SK-N-MC (cell line): Measurements from ENCODE around the gene PPIG.

Source experiments
- EZH2 ChIP-seq: fragments of 200-600 bp; sonication (generic); IDR thresholded peaks from one replicate; pipeline ENCODE4 v1.6.1; 2017; ENCODE audit warnings: antibody characterized with exemption
- FOXP2 ChIP-seq: optimal IDR thresholded peaks from 2 replicates; pipeline ENCODE3; 2011; ENCODE audit warnings: mild to moderate bottlenecking, moderate library complexity; ENCODE audit not compliant: insufficient read depth; ENCODE audit errors: extremely low read length, control extremely low read depth
- POLR2AphosphoS5 ChIP-seq: IDR thresholded peaks from 2 replicates; pipeline ENCODE4 v1.6.1; 2012; ENCODE audit warnings: mild to moderate bottlenecking, low read depth, low read length, borderline replicate concordance

- TF ChIP-seq POLR2AphosphoS5 (no peak), EZH2 (no peak), FOXP2 (no peak)
These were observed 56.0 kb downstream of the PPIG start for GRCh38 chr2:169640104-169640503.
